ENCODE measurements around the gene THNSL1. TPM values are rescaled to one million over a fixed set of nuclear protein-coding genes. Genes with fewer than 3 reads are reported as not detected.
"Not testable (repeated sequence)": the region's sequence is repeated elsewhere in the genome, so short reads cannot be mapped to it uniquely, and the experiment has no call there.

Gene THNSL1
- total RNA-seq, 1 experiment from 2014 or later = 6.5 TPM

GRCh38 chr10:24988831-24989640, 27.4 kb upstream of the THNSL1 start:
- Histone ChIP-seq H3K4me1 (no peaks in the 10 kb centered on the region), H3K27ac (no peak overlapping the region), H3K36me3 (no peaks in the 10 kb centered on the region), H3K4me3 (no peak overlapping the region), H3K27me3 (peaks cover 11% of the 10 kb centered on the region; the same call in 1 of the 2 replicates), H3K9me3 (replicated peaks) (no peaks in the 10 kb centered on the region)
- DNase-seq = no peak

GRCh38 chr10:24989867-24990266, 26.5 kb upstream of the THNSL1 start:
- H3K27me3 ChIP-seq = peaks cover 10% of the 10 kb centered on the region; the same call in 1 of the 2 replicates
- no peak for DNase-seq
- H3K9me3 ChIP-seq (replicated peaks) = no peaks in the 10 kb centered on the region
- no peak overlapping the region for H3K27ac ChIP-seq
- H3K36me3 ChIP-seq = no peaks in the 10 kb centered on the region
- no peak overlapping the region for H3K4me3 ChIP-seq
- H3K4me1 ChIP-seq = no peaks in the 10 kb centered on the region

GRCh38 chr10:24991298-24991697, 25.1 kb upstream of the THNSL1 start:
- Histone ChIP-seq H3K9me3 (replicated peaks) (no peaks in the 10 kb centered on the region), H3K36me3 (no peaks in the 10 kb centered on the region), H3K27ac (no peak overlapping the region), H3K27me3 (0 out of 2 replicates have a peak, but pooled peaks cover 5% of the 10 kb centered on the region), H3K4me3 (no peak overlapping the region), H3K4me1 (no peaks in the 10 kb centered on the region)
- no peak for DNase-seq

GRCh38 chr10:24992512-24993133, 23.8 kb upstream of the THNSL1 start:
- Histone ChIP-seq H3K36me3 (no peaks in the 10 kb centered on the region), H3K9me3 (replicated peaks) (no peaks in the 10 kb centered on the region), H3K4me1 (no peaks in the 10 kb centered on the region), H3K27ac (no peak overlapping the region), H3K4me3 (no peak overlapping the region), H3K27me3 (0 out of 2 replicates have a peak, but pooled peaks cover 5% of the 10 kb centered on the region)
- DNase-seq = no peak

GRCh38 chr10:24993237-24993958, 23.0 kb upstream of the THNSL1 start:
- Histone ChIP-seq H3K9me3 (replicated peaks) (no peaks in the 10 kb centered on the region), H3K4me1 (no peaks in the 10 kb centered on the region), H3K27me3 (0 out of 2 replicates have a peak, but pooled peaks cover 5% of the 10 kb centered on the region), H3K36me3 (no peaks in the 10 kb centered on the region), H3K4me3 (no peak overlapping the region), H3K27ac (no peak overlapping the region)
- DNase-seq = no peak

- Histone ChIP-seq H3K36me3 (no peaks in the 10 kb centered on the region), H3K4me1 (no peaks in the 10 kb centered on the region), H3K9me3 (replicated peaks) (peaks cover 2% of the 10 kb centered on the region; the same call in 1 of the 2 replicates), H3K4me3 (no peak overlapping the region), H3K27me3 (no peaks in the 10 kb centered on the region), H3K27ac (no peak overlapping the region)
- no peak for DNase-seq
Measured at GRCh38 chr10:24995072-24995471, 21.3 kb upstream of the THNSL1 start.

GRCh38 chr10:24998044-24998443, 18.4 kb upstream of the THNSL1 start:
- DNase-seq = no peak
- H3K27me3 ChIP-seq = no peaks in the 10 kb centered on the region
- H3K9me3 ChIP-seq (replicated peaks) = peaks cover 5% of the 10 kb centered on the region; the same call in 1 of the 2 replicates
- H3K36me3 ChIP-seq = no peaks in the 10 kb centered on the region
- H3K4me1 ChIP-seq = no peaks in the 10 kb centered on the region
- no peak overlapping the region for H3K27ac ChIP-seq
- no peak overlapping the region for H3K4me3 ChIP-seq

GRCh38 chr10:25011591-25011990, 4.8 kb upstream of the THNSL1 start:
- H3K9me3 ChIP-seq (replicated peaks); H3K4me3 ChIP-seq; H3K27me3 ChIP-seq; H3K4me1 ChIP-seq; H3K36me3 ChIP-seq; DNase-seq; H3K27ac ChIP-seq: not testable (repeated sequence)

GRCh38 chr10:25014579-25014978, 1.8 kb upstream of the THNSL1 start:
- Histone ChIP-seq H3K4me3 (no peak overlapping the region), H3K9me3 (replicated peaks) (no peaks in the 10 kb centered on the region), H3K4me1 (peaks cover 3% of the 10 kb centered on the region; the same call in 1 of the 2 replicates), H3K36me3 (no peaks in the 10 kb centered on the region), H3K27me3 (no peaks in the 10 kb centered on the region), H3K27ac (no peak overlapping the region)
- no peak for DNase-seq

GRCh38 chr10:25015828-25016375, 510 bp upstream of the THNSL1 start, which contains the start of gene ENKUR:
Gene ENKUR, minus strand, starts transcription at chr10:25016158. Its CDS starts 222 bp downstream, at chr10:25015936.
- peaks cover 3% of the 10 kb centered on the region; the same call in 1 of the 2 replicates for H3K4me1 ChIP-seq
- H3K27me3 ChIP-seq = no peaks in the 10 kb centered on the region
- H3K4me3 ChIP-seq = peak within 1 kb of the TSS; percentile 67
- H3K27ac ChIP-seq = peak within 1 kb of the TSS; percentile 78
- H3K9me3 ChIP-seq (replicated peaks) = no peaks in the 10 kb centered on the region
- peak; percentile 90 to 93 for DNase-seq
- no peaks in the 10 kb centered on the region for H3K36me3 ChIP-seq

GRCh38 chr10:25017154-25017590, 760 bp downstream of the THNSL1 start:
- peaks cover 3% of the 10 kb centered on the region; the same call in 1 of the 2 replicates for H3K4me1 ChIP-seq
- H3K36me3 ChIP-seq = no peaks in the 10 kb centered on the region
- peak; percentile 12 to 57 for DNase-seq
- peak overlapping the region; percentile 78 for H3K27ac ChIP-seq
- H3K9me3 ChIP-seq (replicated peaks) = no peaks in the 10 kb centered on the region
- no peaks in the 10 kb centered on the region for H3K27me3 ChIP-seq
- H3K4me3 ChIP-seq = peak overlapping the region; percentile 67

- H3K9me3 ChIP-seq (replicated peaks) = no peaks in the 10 kb centered on the region
- peak in 1 of 2 experiments; percentile 14 for DNase-seq
- H3K36me3 ChIP-seq = no peaks in the 10 kb centered on the region
- peak overlapping the region; percentile 78 for H3K27ac ChIP-seq
- H3K27me3 ChIP-seq = no peaks in the 10 kb centered on the region
- H3K4me1 ChIP-seq = peaks cover 3% of the 10 kb centered on the region; the same call in 1 of the 2 replicates
- H3K4me3 ChIP-seq = peak overlapping the region; percentile 67
Measured at GRCh38 chr10:25017661-25018060, 1.2 kb downstream of the THNSL1 start.

GRCh38 chr10:25018703-25019102, 2.3 kb downstream of the THNSL1 start:
- no peaks in the 10 kb centered on the region for H3K9me3 ChIP-seq (replicated peaks)
- no peak overlapping the region for H3K4me3 ChIP-seq
- DNase-seq = no peak
- H3K36me3 ChIP-seq = no peaks in the 10 kb centered on the region
- no peak overlapping the region for H3K27ac ChIP-seq
- peaks cover 3% of the 10 kb centered on the region; the same call in 1 of the 2 replicates for H3K4me1 ChIP-seq
- no peaks in the 10 kb centered on the region for H3K27me3 ChIP-seq

- H3K4me1 ChIP-seq = no peaks in the 10 kb centered on the region
- H3K9me3 ChIP-seq (replicated peaks) = no peaks in the 10 kb centered on the region
- no peak for DNase-seq
- no peak overlapping the region for H3K4me3 ChIP-seq
- H3K27me3 ChIP-seq = no peaks in the 10 kb centered on the region
- H3K36me3 ChIP-seq = no peaks in the 10 kb centered on the region
- no peak overlapping the region for H3K27ac ChIP-seq
Measured at GRCh38 chr10:25023278-25023677, 6.9 kb downstream of the THNSL1 start.

All from SJCRH30 (cell line).